HG02970 (cell line): ENCODE results near the gene HTR3A.

Experiments used
- ATAC-seq: cut with Tn5 transposase; IDR thresholded peaks from one replicate; pipeline ENCODE4 v1.9.1; 2021; ENCODE audit warnings: mild to moderate bottlenecking, moderate library complexity, moderate number of reproducible peaks; ENCODE audit not compliant: unreplicated experiment, low FRiP score

The HTR3A gene

GRCh38 chr11:113977701-113978100 is 2.8 kb downstream of the HTR3A start:
- no peak for ATAC-seq

GRCh38 chr11:113979431-113979830 is 4.5 kb downstream of the HTR3A start:
- no peak for ATAC-seq

- no peak for ATAC-seq
Measured at GRCh38 chr11:113980785-113981184, 5.9 kb downstream of the HTR3A start.

GRCh38 chr11:113982306-113982705 is 7.4 kb downstream of the HTR3A start:
- ATAC-seq: no peak

GRCh38 chr11:113984781-113985180 is 9.9 kb downstream of the HTR3A start:
- ATAC-seq: no peak

GRCh38 chr11:113985906-113986305 is 11.0 kb downstream of the HTR3A start:
- ATAC-seq: no peak

- no peak for ATAC-seq
Measured at GRCh38 chr11:113986351-113987140, 11.6 kb downstream of the HTR3A start.

GRCh38 chr11:113989381-113989780 is 14.5 kb downstream of the HTR3A start:
- ATAC-seq: no peak

- ATAC-seq: no peak
Measured at GRCh38 chr11:113989916-113990315, 15.0 kb downstream of the HTR3A start.

- no peak for ATAC-seq
Measured at GRCh38 chr11:113991170-113991569, 16.3 kb downstream of the HTR3A start.

GRCh38 chr11:113991718-113992458 is 17.0 kb downstream of the HTR3A start:
- no peak for ATAC-seq

GRCh38 chr11:113992459-113993110 is 17.7 kb downstream of the HTR3A start:
- no peak for ATAC-seq

- ATAC-seq: no peak
Measured at GRCh38 chr11:113994077-113994954, 19.4 kb downstream of the HTR3A start.

GRCh38 chr11:113997473-113997872 is 22.6 kb downstream of the HTR3A start:
- ATAC-seq: no peak

- ATAC-seq: no peak
Measured at GRCh38 chr11:113998574-113998973, 23.7 kb downstream of the HTR3A start.

- ATAC-seq: no peak
Measured at GRCh38 chr11:114000526-114000925, 25.6 kb downstream of the HTR3A start.

GRCh38 chr11:114001416-114001815 is 26.5 kb downstream of the HTR3A start:
- ATAC-seq: no peak

- no peak for ATAC-seq
Measured at GRCh38 chr11:114008331-114008730, 33.4 kb downstream of the HTR3A start.

- no peak for ATAC-seq
Measured at GRCh38 chr11:114010931-114011330, 36.0 kb downstream of the HTR3A start.

- ATAC-seq: no peak
Measured at GRCh38 chr11:114011443-114011842, 36.5 kb downstream of the HTR3A start.
